K562 (cell line): ENCODE data around the gene SLC7A10.

ENCODE experiments used
- EZH2 ChIP-seq: IDR thresholded peaks from 2 replicates; pipeline ENCODE4 v1.6.1; 2012; ENCODE audit warnings: low read depth, mild to moderate bottlenecking, inconsistent platforms, low read length, borderline replicate concordance
- POLR2A ChIP-seq: fragments of 450-650 bp; conservative IDR thresholded peaks from 2 replicates; pipeline ENCODE4 v1.6.1; 2016
- RBBP5 ChIP-seq: fragments of 200-600 bp; sonication (generic); IDR thresholded peaks from 2 replicates; pipeline ENCODE4 v1.6.1; 2012; ENCODE audit warnings: borderline replicate concordance, mild to moderate bottlenecking, low read length, control low read depth, inconsistent platforms; ENCODE audit not compliant: insufficient read depth, poor library complexity, severe bottlenecking
- SREBF2 ChIP-seq: sonication (generic); formaldehyde crosslinking; IDR thresholded peaks from 2 replicates; pipeline ENCODE4 v1.4.0; 2020; ENCODE audit warnings: mild to moderate bottlenecking, missing genetic modification reagents
- TAF1 ChIP-seq: IDR thresholded peaks from 2 replicates; pipeline ENCODE4 v1.6.1; 2011; ENCODE audit warnings: mild to moderate bottlenecking, low read length, moderate library complexity; ENCODE audit not compliant: insufficient read depth, control insufficient read depth, severe bottlenecking; ENCODE audit errors: extremely low read depth
- ZNF766 ChIP-seq: fragments of 200-800 bp; sonication (Bioruptor generic); conservative IDR thresholded peaks from 2 replicates; pipeline ENCODE4 v1.6.1; 2016; ENCODE audit warnings: missing genetic modification characterization, missing compliant biosample characterization
- TF ChIP-seq, protein P1 (sequence below), 2 experiments: fragments of 450-650 bp; formaldehyde crosslinking in 1 of 2; IDR thresholded peaks; 2 replicates each; pipeline versions ENCODE4 v1.4.0 to v1.6.1; 2014 to 2020; ENCODE audit warnings: mild to moderate bottlenecking in 2 of 2, borderline replicate concordance in 1 of 2, low read depth in 1 of 2
- TF ChIP-seq, protein P2 (sequence below), 3 experiments: IDR thresholded peaks in 2 of 3; conservative IDR thresholded peaks in 1 of 3; 2 replicates each; pipeline ENCODE4 v1.5.1; 2011 to 2012; ENCODE audit warnings: low read length in 3 of 3, mild to moderate bottlenecking in 3 of 3, control low read depth in 2 of 3, improper control_type of control experiment in 1 of 3, inconsistent platforms in 1 of 3, low read depth in 1 of 3, mixed read lengths in 1 of 3, moderate library complexity in 1 of 3; ENCODE audit not compliant: insufficient read depth in 2 of 3

DNA sequence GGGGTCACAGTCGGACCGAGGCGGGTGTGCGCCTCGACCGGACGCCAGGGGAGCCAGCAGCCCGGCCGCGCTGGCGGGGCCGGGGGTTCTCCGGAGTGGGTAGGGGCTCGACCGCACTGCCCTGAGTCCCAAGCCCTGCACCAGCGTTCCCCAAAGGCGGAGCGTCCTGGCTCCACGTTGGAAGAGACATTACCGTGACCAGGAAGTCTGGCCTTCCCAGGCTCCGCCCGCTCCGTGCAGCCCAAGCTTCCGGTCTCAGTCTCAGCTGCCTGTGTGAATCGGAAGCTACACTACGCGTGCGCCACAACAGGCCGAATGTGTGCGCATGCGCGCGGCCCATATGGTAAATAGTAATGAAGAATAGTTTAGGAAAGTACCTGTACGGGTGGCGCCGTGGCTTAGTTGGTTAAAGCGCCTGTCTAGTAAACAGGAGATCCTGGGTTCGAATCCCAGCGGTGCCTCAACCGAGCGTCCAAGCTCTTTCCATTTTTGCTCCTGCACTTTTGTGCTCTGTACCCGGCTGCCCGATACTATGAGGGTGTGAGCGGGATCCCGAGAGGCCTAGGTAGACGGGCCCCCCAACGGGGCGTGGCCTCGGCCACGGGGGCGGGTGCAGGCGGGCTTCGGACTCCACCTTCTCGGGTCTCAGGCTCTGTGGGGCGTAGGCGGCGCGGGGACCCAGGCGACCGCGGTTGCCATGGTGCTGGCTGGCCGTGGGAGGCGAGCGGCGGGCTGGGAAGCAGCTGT, 48.8 kb downstream of the SLC7A10 start:
- peak; percentile 58 for TF ChIP-seq TAF1
- TF ChIP-seq POLR2A: peak; percentile 96
- no peak; the same call in 1 of the 2 replicates for TF ChIP-seq ZNF766 (CRISPR knock-in tag)
- no peak for TF ChIP-seq SREBF2 (CRISPR knock-in tag)
- peak; percentile 98 for TF ChIP-seq RBBP5
- TF ChIP-seq, protein P1, sequence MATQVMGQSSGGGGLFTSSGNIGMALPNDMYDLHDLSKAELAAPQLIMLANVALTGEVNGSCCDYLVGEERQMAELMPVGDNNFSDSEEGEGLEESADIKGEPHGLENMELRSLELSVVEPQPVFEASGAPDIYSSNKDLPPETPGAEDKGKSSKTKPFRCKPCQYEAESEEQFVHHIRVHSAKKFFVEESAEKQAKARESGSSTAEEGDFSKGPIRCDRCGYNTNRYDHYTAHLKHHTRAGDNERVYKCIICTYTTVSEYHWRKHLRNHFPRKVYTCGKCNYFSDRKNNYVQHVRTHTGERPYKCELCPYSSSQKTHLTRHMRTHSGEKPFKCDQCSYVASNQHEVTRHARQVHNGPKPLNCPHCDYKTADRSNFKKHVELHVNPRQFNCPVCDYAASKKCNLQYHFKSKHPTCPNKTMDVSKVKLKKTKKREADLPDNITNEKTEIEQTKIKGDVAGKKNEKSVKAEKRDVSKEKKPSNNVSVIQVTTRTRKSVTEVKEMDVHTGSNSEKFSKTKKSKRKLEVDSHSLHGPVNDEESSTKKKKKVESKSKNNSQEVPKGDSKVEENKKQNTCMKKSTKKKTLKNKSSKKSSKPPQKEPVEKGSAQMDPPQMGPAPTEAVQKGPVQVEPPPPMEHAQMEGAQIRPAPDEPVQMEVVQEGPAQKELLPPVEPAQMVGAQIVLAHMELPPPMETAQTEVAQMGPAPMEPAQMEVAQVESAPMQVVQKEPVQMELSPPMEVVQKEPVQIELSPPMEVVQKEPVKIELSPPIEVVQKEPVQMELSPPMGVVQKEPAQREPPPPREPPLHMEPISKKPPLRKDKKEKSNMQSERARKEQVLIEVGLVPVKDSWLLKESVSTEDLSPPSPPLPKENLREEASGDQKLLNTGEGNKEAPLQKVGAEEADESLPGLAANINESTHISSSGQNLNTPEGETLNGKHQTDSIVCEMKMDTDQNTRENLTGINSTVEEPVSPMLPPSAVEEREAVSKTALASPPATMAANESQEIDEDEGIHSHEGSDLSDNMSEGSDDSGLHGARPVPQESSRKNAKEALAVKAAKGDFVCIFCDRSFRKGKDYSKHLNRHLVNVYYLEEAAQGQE (IDR thresholded peaks at IDR 0.05; ENCODE audit: borderline replicate concordance): no peak; the same call in 1 of the 2 replicates
- TF ChIP-seq, protein P1 (CRISPR knock-in tag; IDR thresholded peaks at IDR 0.05; ENCODE audit: low read depth): peak; percentile 55; the same call in 1 of the 2 replicates
- TF ChIP-seq, protein P2, sequence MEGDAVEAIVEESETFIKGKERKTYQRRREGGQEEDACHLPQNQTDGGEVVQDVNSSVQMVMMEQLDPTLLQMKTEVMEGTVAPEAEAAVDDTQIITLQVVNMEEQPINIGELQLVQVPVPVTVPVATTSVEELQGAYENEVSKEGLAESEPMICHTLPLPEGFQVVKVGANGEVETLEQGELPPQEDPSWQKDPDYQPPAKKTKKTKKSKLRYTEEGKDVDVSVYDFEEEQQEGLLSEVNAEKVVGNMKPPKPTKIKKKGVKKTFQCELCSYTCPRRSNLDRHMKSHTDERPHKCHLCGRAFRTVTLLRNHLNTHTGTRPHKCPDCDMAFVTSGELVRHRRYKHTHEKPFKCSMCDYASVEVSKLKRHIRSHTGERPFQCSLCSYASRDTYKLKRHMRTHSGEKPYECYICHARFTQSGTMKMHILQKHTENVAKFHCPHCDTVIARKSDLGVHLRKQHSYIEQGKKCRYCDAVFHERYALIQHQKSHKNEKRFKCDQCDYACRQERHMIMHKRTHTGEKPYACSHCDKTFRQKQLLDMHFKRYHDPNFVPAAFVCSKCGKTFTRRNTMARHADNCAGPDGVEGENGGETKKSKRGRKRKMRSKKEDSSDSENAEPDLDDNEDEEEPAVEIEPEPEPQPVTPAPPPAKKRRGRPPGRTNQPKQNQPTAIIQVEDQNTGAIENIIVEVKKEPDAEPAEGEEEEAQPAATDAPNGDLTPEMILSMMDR (IDR thresholded peaks at IDR 0.05 in 2 of 3, conservative IDR thresholded peaks at IDR 0.05 in 1 of 3; ENCODE audit: insufficient read depth in 2 of 3, low read depth in 1 of 3, low read length in 3 of 3): peak in 2 of 3 experiments; percentile 36 to 46; a peak in 3 of 6 replicates
- TF ChIP-seq EZH2: no peak
